Dedifferentiated amniotic fluid mesenchymal stem cell (primary cell): ENCODE results near the gene CES4A.
A peak's percentile ranks its signal among the peaks of the same experiment; 100 is the strongest.
"Not testable (repeated sequence)": the region's sequence is repeated elsewhere in the genome, so short reads cannot be mapped to it uniquely, and the experiment has no call there.

Experiments used
- DNase-seq: peaks from one replicate; pipeline ENCODE4 v3.0.0-alpha.2; 2016; ENCODE audit errors: extremely low spot score

Gene CES4A

GRCh38 chr16:67022531-67023214 is 34.3 kb downstream of the CES4A start:
- DNase-seq = no peak

DNA sequence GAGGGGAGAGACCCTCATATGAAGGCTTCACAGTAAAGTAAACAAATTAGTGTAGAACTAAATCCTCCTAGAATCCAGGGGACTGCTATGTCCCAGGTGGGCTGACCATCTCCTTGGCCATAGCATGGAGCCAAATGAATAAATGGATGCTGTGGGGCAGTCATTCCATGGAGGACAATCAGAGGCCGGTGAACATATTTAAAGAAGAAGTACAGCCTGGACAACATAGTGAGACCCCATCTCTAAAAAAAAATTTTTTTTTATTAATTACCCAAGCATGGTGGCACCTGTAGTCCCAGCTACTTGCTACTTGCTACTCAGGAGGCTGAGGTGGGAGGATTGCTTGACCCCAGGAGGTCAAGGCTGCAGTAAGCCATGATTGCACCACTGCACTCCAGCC is 35.3 kb downstream of the CES4A start:
- DNase-seq = no peak

DNA sequence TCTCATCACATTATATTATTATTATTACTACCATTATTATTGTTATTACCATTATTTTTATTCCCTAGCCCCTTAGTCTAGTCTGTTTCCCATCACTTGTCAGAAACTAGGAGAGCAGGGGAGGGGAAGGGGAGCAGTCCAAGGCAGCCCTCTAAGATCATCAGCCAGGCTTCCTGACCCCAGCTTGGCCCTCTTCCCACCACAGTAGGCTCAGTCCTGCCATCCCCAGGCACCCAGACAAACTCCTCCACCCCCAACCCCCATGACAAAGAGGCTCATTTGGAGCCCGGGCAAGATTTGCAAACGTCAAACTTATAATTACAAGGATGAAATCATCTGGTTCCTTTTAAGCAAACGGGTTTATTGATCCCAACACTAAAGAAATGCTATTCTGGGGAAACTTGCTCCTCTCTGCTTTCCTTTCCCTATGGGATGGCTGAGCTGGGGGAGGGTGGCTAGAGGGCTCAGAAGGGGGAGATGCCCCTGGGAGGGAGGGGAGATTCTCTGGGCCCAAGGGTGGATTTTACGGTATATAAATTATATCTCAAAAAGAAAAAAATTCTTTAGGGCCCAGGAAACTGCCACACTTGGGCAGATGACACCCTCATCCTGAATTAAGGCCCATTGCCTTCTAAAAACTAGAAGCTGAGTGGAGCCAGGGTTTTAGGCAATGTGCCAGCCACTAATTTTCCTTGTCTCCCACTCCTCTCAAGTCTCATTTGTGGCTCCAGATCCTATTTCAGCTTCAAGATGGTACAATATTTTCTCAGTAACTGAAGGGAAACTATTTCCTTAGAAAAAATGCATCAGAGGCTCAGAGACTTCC is 36.2 kb downstream of the CES4A start:
- DNase-seq = no peak

- no peak for DNase-seq
These were observed 36.8 kb downstream of the CES4A start for GRCh38 chr16:67025210-67025550.

- DNase-seq = no peak
These were observed 38.2 kb downstream of the CES4A start for GRCh38 chr16:67026570-67026969.

DNA sequence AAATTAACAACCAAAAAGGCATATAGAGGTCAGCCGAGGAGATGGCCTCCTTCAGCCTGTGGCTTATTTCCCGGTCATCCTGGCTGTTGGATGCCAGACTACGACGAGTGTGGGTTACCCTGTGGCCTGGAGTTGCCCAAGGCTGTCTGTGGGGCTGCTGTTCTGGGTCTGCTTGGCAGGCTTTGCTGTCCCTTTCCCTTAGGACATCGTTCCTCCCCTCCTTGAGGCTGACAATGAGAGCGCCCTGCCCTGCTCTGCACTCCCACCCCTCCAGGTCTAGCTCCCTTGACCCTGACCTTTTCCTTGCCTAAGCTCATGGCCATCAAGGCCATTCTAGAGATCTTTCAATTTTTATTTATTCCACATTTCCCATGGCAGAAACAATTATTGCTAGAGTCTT is 38.7 kb downstream of the CES4A start:
- no peak for DNase-seq

- DNase-seq = no peak
These were observed 39.8 kb downstream of the CES4A start for GRCh38 chr16:67028167-67028695.

DNA sequence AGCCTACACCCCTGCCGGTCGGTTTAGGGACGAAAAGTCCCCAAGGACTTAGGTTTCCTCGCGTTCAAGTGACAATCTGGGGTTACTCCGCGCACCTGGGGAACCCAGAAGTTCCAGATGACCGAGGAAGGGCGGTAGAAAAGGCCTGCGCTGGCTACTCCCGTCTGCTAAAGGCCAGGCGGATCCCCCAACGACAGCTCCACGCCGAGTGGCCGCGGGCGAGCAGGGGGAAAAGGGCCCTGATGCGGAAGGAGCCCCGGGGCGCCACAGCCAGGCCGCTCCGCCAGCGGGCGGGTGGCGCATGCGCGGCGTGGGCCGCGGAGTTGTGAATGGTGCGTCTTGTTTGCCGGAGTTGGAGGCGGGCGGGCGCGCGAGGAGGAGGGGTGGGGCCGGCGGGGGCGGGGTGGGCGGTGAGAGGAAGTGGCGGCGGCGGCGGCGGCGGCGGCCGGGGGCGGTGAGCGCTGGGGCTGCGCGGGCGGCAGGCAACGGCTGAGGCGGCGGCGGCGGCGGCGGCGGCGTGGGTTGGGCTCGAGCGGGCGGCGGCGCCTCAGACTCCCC is 40.4 kb downstream of the CES4A start, which contains the start of gene CBFB:
CBFB (plus strand) TSS at position 454 of the 558 bp plus-strand sequence. CDS start 259 bp downstream, outside the sequence.
- DNase-seq = peak; percentile 82

DNA sequence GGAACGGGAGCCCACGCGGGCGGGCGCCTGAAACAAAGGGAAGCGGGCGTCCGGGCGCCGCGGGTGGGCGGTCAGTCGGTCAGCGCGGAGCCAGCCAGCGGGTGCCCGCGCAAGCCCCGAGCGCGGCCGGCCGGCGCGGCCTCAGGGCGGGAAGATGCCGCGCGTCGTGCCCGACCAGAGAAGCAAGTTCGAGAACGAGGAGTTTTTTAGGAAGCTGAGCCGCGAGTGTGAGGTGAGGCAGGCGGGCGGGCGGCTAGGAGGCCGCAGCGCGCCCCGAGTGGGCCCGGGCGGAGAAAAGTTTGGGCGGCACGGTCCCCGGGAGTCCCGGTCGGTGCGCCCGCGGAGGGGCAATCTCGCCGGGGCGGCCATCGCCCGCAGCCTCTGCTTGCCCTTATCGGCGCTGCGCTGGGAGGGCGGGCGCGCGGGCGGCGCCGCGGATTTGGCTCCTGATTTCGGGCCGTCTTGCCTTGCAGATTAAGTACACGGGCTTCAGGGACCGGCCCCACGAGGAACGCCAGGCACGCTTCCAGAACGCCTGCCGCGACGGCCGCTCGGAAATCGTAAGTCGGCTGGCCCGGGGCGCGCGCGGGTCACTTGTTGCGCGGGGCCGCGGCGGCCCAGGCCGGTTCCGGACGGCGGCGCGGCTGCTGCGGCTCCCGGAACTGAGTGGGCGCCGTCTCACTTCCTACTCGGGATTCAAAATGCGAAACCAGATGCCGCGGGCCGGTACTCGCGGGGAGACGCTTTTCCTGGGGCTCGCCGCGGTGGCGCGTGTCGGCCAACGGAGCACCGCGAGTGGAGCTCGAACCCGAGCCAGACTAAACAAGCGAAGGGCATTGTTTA is 41.1 kb downstream of the CES4A start:
- DNase-seq = peak; percentile 26

GRCh38 chr16:67030221-67030962 is 42.0 kb downstream of the CES4A start:
- no peak for DNase-seq

DNA sequence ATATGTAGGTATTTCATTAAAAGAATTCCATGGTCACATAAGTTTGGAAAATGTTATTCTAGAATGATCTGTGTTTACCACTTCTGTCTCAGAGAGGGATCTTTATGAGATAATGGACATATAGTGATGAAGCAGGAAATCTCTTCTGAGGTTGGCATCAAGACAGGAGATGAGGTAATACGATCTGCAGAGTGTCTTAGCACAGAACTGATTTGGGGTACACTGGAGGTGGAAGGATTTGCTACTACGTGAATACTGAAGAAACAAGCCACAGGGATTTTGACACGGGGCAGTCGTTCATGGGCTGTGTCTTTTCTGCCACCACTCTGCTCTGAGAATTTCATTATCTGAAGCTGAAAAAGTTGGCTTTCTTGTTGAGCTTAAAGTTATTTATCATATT is 46.1 kb downstream of the CES4A start:
- no peak for DNase-seq

- DNase-seq = no peak
These were observed 47.0 kb downstream of the CES4A start for GRCh38 chr16:67035364-67035763.

- DNase-seq = peak; percentile 19
These were observed 47.9 kb downstream of the CES4A start for GRCh38 chr16:67036323-67036741.

DNA sequence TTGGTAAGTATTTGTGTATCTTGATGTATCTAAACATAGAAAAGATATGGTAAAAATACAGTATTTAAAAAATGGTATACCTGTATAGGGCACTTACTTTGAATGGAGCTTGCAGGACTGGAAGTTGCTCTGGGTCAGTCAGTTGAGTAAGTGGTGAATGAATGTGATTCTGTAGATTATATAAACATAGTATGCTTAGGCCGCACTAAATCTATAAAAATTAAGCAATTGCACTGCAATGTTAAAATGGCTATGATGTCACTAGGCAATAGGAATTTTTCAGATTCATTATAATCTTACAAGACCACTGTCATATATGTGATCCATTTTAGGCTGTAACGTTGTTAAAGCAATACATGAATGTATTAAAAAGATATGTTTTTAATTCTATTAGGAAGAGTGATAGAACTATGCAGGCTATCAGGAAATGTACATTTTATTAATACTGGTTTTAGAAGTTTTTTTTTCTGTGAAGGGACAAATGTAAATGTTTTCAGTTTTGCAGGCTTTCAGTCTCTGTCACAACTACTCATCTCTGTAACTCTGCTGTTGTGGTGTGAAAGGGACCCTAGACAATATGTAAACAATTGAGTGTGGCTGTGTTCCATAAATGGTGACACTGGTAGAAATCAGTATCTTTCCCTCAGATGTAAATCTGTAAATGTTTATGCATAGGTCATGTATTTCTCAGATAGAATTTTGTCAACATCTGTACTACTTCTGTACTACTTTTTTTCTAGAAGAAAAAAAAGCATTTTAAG is 51.1 kb downstream of the CES4A start:
- no peak for DNase-seq

GRCh38 chr16:67040166-67040565 is 51.8 kb downstream of the CES4A start:
- no peak for DNase-seq

DNA sequence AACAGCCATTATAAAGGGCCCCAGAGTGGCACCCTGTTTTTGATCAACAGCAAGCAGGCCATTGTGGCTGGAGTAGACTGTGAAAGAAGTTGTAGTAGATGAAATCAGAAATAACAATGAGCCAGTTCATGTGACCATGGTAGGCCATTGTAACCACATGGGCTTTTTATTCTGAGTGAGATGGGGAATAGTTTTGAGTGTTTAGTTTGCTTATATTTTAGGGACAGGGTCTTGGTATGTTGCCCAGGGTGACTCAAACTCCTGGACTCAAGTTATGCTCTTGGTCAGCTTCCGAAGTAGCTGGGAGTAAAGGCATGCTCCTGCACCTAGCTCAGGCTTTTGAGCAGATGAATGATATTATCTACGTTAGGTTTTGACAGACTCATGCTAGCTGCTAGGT is 52.5 kb downstream of the CES4A start:
- DNase-seq = no peak

- not testable (repeated sequence) for DNase-seq
These were observed 53.1 kb downstream of the CES4A start for GRCh38 chr16:67041520-67041919.

- no peak for DNase-seq
These were observed 55.0 kb downstream of the CES4A start for GRCh38 chr16:67043420-67043819.

- DNase-seq = no peak
These were observed 62.4 kb downstream of the CES4A start for GRCh38 chr16:67050796-67051195.

- DNase-seq = no peak
These were observed 64.0 kb downstream of the CES4A start for GRCh38 chr16:67052399-67052798.
